Measurements from ENCODE around the gene ARHGAP15. TPM values are rescaled to one million over a fixed set of nuclear protein-coding genes. Genes with fewer than 3 reads are reported as not detected.
A peak's percentile ranks its signal among the peaks of the same experiment; 100 is the strongest.

The ARHGAP15 gene
- total RNA-seq, 1 experiment from 2014 or later = not detected

DNA sequence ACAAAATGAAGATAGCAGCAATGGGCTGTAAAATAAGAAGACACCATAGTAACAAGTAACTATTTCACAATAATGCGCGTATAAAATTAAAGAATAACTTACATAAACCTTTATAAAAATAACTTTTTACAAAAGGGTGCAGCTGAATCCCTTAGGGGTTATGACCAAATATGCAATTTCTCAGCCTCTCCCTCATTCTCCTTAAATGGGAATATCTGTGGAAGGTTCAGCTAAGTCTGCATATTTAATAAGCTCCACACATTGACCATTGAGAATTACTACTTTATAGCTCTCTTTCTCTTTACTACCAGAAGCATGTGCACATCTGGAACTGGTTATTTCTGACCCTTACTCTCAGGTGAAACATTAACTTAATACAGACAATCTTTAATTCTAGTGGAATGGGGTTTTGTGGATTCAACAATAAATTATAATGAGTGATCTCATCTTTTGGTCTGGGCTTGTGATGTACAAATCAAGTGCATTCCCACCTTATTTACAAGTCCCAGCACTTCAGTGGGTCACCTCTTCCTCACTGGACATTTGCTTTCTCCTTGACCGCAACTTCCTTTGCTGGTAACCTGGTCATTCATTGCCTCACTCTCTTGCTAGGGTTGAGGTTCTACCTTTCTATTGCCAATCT lies 15.7 kb downstream of the ARHGAP15 start:
- DNase-seq (ENCODE audit: low spot score) = no peak

DNA sequence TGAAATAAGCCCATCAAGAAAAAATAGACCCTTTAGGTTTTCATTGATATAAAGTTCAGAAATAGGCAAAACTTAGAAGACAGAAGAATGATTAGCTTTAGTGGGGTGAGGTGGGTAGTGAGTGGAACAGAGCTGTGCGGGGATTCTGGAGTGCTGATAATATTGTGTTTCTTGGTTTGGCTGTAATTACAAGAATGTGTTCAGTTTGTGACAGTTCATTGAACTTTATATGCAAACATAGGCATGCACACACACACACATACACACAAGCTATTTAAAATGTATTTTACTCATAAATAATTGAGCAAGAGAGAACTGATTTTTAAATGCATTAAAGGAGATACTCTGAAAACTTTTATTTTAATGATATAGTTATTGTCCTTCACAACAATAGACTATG lies 17.1 kb downstream of the ARHGAP15 start:
- no peak for DNase-seq (ENCODE audit: low spot score)

GRCh38 chr2:143146815-143147530 lies 17.8 kb downstream of the ARHGAP15 start:
- DNase-seq (ENCODE audit: low spot score) = no peak

DNA sequence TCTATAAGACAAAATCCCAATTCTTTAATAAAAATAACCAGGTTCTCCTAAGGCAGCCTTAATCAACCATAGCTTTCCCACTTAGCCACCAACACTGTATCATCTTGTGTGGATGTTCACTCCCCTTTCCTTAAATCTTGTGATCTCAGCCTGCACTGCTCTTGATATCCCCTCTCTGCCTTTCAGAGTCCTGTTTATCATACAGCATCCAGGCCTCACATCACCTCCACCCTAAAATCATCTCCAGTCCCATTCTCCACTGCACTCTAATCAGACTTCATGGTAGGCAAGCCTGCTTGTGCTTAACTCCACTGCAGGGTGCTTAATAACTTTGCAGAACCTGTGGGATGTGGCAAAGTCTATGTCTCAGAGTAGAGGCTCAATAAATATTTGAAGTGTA lies 18.8 kb downstream of the ARHGAP15 start:
- no peak for DNase-seq (ENCODE audit: low spot score)

DNA sequence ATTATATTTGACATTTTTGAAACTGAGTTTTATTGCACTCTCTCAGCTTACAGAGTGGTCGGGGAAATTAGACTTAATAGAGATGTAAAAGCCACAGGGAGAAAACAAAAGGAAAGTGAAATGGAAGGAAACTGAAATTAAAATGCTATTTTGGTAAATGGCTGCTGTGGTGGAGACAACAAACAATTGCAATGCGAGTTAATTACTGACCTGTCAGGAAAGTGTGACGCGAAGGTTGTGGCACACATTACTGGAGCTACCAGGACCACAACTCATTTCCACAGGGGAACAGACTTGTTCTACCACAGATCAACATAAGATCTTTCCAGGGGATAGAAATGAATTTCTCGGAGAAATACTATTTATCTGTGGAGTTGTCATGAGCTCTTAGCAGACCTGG lies 19.5 kb downstream of the ARHGAP15 start:
- DNase-seq (ENCODE audit: low spot score) = no peak

DNA sequence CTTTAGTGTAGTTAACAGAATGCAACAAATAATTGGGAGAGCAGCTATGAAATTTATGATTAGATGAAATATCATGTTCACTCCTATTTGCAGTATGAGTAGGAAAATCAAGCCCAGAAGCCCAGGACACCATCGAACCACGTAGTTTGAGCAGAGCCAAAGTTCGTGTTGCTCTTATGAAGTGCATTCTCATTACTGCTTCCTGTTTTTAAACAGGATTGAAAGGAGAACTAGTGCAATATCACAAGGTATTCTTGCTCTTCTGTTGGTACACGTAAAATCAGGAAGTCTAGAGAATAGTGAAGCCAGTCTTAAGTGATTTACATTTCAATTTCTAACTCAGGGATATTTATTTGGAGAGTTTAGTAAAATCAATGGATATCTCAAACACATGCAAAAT lies 21.1 kb downstream of the ARHGAP15 start:
- DNase-seq (ENCODE audit: low spot score) = no peak

GRCh38 chr2:143151111-143151752 lies 22.0 kb downstream of the ARHGAP15 start:
- no peak for DNase-seq (ENCODE audit: low spot score)

DNA sequence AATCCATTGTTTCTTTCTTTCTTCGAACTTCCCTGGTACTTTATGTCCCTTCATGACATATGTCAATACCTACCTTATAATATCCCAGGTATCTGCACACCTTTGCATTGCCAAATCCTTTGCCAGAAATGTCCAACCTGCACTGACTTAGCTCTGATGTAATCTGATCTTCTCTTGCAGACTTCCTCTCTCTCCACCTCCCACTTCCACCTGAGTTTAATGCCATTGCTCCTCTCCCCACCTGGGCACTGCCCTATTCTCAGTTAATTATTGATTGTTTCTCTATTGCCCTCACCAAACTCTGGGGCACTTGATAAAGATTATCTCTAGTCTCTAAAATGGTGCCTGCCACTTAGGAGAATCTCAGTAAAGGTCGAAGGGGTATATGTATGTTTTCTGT lies 23.0 kb downstream of the ARHGAP15 start:
- DNase-seq (ENCODE audit: low spot score) = no peak

- no peak for DNase-seq (ENCODE audit: low spot score)
Measured at GRCh38 chr2:143152637-143153036, 23.4 kb downstream of the ARHGAP15 start.

GRCh38 chr2:143155661-143156060 lies 26.4 kb downstream of the ARHGAP15 start:
- DNase-seq (ENCODE audit: low spot score) = no peak

GRCh38 chr2:143157001-143157400 lies 27.8 kb downstream of the ARHGAP15 start:
- no peak for DNase-seq (ENCODE audit: low spot score)

DNA sequence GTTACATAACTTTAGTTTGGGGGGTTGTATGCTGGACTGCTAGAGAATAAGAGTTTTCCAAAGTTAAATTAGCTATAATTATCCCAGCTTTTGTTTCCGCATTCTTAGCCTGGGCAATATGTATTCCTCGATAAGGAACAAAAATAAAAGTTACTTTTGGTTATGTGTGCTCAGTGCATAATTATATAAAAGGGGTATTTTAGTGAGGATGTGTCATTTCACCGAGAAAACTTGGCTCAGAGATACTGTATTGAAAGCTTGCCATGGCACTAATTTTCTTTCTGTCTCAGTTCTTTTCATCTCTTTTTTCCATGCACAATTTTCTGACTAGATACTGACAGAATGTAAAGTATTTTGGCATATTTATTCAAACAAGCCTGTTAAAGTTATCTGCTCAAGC lies 28.2 kb downstream of the ARHGAP15 start:
- DNase-seq (ENCODE audit: low spot score) = no peak

GRCh38 chr2:143158098-143158497 lies 28.9 kb downstream of the ARHGAP15 start:
- no peak for DNase-seq (ENCODE audit: low spot score)

DNA sequence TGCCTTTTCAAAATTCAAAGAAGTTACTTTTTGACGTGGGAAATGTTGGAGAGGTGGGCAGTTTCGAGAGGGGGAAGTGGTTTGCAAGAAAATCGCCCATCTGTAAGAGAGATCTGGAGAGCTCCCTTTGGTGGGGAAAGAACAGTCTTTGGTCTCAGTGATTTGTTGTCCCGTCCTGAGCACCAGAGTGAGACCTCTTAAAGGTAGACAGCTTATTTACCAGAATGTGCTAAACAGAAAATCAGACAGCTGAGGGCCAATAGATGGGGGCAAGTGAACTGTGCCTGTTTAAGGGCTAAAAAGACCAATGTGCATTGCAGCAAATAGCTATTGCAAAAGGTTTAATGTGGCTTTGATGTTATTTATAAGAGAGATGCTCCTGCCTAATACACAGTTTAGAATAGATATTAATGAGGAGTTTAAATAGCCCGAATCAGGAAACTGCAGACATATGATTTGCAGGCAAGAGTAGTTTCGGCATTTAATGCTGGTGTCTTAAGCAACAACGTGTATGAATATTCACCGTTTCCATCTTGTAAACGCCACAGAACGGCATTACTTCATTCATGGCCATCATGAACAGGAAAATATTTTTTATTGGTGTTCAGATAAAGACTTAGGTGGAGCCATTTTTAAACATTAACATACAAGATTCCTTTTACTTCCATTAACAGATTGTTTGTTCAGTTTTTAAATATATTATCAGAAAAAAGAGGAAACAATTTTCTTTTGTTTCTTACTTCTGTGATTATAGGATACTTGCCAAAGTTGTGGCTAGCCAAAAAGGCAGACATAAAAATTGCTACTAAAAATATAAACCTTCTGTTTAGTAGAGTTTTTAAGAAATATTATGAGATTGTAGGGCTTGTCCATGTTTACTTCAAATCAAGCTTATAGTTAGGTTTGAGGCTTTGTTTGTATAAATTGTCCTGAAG lies 29.6 kb downstream of the ARHGAP15 start:
- DNase-seq (ENCODE audit: low spot score) = no peak

DNA sequence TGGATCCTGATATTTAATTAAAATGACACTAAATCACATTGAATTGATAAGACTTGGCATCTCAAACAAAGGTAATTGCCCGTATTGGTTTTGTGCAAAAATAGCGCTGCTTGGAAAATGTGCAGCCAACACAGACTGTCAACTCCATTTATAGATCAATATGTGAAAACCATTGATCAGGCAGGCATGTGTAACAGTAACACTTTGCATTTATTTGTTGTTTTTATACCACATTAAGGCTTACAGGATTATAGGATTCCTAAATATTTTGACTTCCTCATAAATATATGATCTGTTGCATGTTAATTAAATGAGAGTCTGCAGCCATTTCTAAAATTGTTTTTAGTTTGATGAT lies 30.2 kb downstream of the ARHGAP15 start:
- no peak for DNase-seq (ENCODE audit: low spot score)

DNA sequence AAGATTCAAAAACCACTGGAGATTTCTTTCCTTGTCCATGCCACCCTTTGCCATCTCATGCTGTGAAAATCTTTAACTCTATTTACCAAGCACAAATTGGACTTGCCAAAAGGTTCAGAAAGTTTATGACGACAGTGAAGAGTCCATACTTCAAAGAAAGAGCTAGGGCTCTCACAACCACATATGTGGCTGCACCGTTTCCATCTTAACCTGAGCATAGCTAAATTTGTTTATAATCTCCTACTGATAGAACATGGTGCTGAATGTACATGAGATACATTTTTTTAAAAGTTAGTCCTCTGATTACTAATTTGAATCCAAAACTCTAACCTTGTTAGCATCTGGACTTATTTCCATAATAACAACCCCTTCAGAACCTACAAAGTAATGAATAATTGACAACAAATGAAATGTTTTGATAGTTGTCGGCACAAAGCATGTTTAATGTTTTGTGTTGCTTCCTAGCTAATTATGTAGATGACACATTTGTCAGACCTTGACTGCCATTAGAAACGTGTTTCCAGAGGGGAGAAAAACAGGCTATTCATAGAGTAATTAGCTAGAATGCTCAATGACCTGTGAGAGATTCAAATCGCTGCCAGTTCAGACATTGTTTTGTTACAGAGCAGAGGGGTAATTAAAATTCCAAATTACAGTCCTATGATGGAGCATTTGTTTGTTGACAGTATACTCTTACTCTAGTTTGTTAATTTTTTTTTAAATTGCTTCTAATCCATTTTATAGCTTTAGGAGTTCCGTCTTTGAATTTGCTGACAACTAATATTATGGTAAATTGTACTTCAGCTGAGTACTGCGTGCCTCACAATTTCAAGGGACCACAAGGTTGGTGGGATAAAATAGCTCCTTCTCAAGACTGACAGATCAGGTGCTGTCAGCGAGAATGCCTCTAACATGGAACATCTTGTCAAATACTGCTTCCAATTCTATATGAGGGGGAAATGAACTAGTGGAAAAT lies 31.8 kb downstream of the ARHGAP15 start:
- DNase-seq (ENCODE audit: low spot score) = no peak

- DNase-seq (ENCODE audit: low spot score) = peak; percentile 57
Measured at GRCh38 chr2:143162123-143162837, 33.1 kb downstream of the ARHGAP15 start.

DNA sequence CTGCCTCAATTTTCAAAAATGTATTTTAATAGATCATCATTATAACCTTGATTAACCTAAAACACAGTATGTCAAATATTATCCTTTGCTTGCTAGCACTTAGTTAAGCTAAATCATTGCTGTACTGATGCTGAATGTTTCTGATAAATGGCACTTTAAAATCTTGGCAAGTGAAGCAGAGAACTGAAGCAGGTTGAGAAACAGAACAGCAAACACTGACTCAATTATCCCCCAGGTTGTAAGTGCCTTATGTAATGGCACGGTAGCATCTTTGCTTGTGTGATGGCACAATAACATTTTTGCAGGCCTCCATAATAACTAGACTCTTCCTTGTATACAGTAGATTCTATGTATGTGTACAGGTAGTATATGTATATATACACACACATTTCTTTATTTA lies 33.8 kb downstream of the ARHGAP15 start:
- DNase-seq (ENCODE audit: low spot score) = no peak

DNA sequence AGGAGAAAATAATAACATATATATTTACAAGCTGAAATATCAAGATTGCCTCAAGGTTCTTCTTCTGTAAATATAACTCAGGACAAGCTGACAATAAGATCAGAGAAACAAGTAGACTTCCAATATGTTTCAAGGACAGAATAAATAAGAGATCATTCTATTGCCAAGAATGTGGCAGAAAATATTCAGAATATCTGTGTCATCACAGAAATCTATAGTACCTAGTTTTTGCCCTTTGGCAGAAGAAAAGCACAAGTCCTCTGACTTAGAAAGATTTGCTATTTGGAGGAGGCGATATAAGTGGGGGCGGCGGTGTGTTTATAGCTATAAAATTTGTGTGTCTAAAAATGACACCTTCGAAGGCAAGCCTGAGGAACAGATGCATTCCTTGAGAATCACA lies 34.3 kb downstream of the ARHGAP15 start:
- DNase-seq (ENCODE audit: low spot score) = no peak

DNA sequence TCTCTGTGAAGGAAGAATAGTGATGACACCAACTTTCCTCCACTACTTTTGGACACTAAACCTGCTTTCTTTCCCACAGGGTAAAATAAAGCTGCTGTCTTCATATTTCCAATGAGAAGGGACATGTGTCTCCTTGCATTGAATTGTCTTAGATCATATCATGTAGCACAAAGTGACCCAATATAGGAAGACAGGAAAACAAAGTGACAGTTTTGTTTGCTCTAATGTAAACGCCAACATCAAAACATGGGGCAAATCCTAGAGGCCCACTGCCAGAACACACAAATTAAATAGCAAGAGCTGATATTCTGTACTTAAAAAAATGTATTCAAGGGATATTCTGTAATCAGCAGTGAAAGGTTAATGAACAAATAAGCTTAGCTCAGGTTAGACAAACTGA lies 36.1 kb downstream of the ARHGAP15 start:
- DNase-seq (ENCODE audit: low spot score) = no peak
